ENCODE data around the gene SECTM1.

SECTM1 gene

DNA sequence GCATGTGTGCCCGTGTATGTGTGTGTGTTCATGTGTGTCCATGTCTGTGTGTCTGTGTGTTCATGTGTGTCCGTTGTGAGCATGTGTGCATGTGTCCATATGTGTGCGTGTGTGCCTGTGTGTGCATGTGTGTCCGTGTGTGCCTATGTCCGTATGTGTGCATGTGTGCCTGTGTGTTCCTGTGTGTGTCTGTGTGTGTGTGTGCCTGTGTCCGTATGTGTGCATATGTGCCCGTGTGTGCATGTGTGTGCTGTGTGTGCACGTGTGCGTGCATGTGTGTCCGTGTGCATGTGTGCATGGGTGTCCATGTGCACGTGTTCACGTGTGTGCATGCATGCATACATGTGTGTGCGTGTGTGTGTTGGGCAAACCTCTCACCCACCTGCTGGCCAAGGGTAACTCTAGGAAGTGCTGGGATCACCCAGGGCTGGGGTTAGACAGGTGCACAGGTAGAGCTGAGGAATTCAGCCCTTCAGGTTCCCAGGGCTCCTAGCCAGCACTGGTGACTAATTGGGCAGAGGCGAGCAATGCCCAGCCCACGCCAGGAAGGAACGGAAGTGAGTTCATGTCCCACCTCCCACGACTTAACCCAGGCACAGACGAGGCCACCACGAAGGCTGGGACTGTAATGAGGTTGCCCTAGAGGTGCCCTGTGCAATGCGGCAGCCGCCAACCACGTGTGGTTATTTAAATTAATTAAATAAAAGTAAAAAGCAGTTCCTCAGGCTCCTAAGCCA is 51.9 kb downstream of the SECTM1 start:
- TF ChIP-seq, protein P1, sequence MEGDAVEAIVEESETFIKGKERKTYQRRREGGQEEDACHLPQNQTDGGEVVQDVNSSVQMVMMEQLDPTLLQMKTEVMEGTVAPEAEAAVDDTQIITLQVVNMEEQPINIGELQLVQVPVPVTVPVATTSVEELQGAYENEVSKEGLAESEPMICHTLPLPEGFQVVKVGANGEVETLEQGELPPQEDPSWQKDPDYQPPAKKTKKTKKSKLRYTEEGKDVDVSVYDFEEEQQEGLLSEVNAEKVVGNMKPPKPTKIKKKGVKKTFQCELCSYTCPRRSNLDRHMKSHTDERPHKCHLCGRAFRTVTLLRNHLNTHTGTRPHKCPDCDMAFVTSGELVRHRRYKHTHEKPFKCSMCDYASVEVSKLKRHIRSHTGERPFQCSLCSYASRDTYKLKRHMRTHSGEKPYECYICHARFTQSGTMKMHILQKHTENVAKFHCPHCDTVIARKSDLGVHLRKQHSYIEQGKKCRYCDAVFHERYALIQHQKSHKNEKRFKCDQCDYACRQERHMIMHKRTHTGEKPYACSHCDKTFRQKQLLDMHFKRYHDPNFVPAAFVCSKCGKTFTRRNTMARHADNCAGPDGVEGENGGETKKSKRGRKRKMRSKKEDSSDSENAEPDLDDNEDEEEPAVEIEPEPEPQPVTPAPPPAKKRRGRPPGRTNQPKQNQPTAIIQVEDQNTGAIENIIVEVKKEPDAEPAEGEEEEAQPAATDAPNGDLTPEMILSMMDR (IDR thresholded peaks at IDR 0.05; ENCODE audit: borderline replicate concordance, control extremely low read depth, extremely low read depth, insufficient read depth, missing control alignments), result no peak
- DNase-seq (ENCODE audit: low spot score), result no peak
- in situ Hi-C loops (cut with MboI; ENCODE audit: low sequenced_read_pairs, unreplicated experiment), result no loop called here

DNA sequence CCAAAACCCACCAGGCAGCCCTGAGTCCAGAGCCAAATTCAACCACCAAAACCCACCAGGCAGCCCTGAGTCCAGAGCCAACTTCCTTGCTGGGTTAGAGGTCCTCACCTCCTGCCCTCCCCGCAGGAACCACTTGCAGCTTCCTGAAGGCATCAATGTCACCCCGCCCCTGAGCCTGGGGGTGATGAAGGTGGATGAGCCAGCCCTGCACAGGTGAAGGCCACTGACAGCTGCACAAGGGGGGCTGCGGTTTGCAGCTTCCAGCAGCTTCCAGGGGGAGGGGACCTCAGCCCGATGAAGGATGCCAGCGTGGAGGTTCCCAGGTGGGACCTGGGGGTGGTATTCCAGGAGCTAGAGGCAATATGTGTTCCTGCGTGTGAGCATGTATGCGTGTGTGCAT is 52.5 kb downstream of the SECTM1 start:
- in situ Hi-C loops (cut with MboI; ENCODE audit: low sequenced_read_pairs, unreplicated experiment), result no loop called here
- TF ChIP-seq, protein P1 (IDR thresholded peaks at IDR 0.05; ENCODE audit: borderline replicate concordance, control extremely low read depth, extremely low read depth, insufficient read depth, missing control alignments), result no peak
- DNase-seq (ENCODE audit: low spot score), result no peak

DNA sequence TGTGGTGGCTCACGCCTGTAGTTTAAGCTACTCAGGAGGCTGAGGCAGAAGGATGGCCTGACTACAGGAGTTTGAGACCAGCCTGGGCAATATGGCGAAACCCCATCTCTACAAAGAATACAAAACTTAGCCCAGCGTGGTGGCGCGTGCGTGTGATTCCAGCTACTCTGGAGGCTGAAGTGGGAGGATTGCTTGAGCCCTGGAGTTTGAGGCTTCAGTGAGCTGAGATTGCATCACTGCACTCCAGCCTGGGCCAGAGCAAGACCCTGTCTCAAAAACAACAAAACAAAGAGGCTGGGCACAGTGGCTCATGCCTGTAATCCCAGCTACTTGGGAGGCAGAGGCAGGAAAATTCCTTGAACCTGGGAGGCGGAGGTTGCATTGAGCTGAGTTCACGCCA is 53.0 kb downstream of the SECTM1 start:
- in situ Hi-C loops (cut with MboI; ENCODE audit: low sequenced_read_pairs, unreplicated experiment), result no loop called here
- TF ChIP-seq, protein P1 (IDR thresholded peaks at IDR 0.05; ENCODE audit: borderline replicate concordance, control extremely low read depth, extremely low read depth, insufficient read depth, missing control alignments), result no peak

DNA sequence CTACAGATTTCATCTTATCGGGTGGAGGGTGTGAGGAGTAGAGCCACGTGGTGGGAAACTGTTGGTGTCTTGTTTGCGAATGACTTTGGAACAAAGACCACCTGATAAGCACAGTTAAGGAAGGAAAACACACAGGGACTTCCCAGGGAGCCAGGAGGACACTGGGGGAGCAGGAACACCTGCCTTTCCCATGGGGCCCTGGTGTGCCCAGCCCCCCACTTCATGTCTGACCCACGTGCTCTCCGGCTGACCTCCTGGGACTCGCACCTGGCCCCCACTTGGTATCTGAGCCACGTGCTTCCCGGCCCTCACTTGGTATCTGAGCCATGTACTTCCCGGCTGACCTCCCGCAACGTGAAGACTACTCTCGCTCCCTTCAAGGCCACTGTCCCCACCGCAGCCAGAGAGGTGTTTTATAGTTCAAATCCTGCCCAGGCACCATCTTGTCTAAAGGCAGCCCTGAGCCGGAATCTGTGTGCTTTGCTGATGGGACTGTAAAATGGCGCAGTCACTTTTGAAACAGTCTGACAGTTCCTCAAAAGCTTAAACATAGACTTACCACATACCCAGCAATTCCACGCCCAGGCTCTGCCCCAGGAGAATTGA is 54.7 kb downstream of the SECTM1 start:
- DNase-seq (ENCODE audit: low spot score), result no peak
- TF ChIP-seq, protein P1 (IDR thresholded peaks at IDR 0.05; ENCODE audit: borderline replicate concordance, control extremely low read depth, extremely low read depth, insufficient read depth, missing control alignments), result no peak
- in situ Hi-C loops (cut with MboI; ENCODE audit: low sequenced_read_pairs, unreplicated experiment), result no loop called here

More for the DNA sequence above, 53.0 kb downstream of the SECTM1 start:
- DNase-seq (ENCODE audit: low spot score), result no peak

DNA sequence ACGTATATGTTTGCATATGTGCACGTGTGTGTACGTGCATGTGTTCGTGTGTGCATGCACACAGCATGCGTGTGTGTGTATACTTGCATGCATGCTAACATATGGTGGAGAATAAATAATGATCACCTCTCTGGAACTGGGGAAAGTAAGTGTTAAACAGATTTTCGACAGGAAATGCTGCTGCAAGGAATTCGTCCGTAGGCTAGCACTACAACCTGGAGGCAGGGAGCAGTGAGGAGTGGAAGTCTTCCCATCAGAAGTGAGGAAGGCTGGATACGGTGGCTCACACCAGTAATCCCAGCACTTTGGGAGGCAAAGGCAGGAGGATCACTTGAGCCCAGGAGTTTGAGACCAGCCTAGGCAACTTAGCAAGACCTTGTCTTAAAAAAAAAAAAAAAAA is 55.3 kb downstream of the SECTM1 start:
- in situ Hi-C loops (cut with MboI; ENCODE audit: low sequenced_read_pairs, unreplicated experiment), result no loop called here
- TF ChIP-seq, protein P1 (IDR thresholded peaks at IDR 0.05; ENCODE audit: borderline replicate concordance, control extremely low read depth, extremely low read depth, insufficient read depth, missing control alignments), result no peak
- DNase-seq (ENCODE audit: low spot score), result no peak

DNA sequence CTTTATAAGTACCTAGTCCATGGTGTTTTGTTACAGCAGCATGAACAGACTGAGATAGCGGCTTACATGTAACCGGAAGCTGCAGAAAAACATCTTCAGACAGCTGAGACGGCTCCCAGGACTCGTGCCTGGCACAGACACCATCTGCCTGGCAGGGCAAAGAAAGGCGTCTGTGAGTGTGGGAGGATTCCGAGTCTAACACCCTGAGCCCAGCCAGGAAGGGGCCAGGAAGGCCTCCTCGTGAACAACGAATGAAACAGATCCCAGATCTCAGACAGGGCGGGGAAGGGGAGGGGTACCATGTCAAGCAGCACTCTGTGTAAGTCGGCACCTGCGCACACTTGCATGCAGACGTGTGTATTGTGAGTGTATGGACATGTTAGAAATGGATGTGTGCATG is 55.7 kb downstream of the SECTM1 start:
- DNase-seq (ENCODE audit: low spot score), result no peak
- in situ Hi-C loops (cut with MboI; ENCODE audit: low sequenced_read_pairs, unreplicated experiment), result no loop called here
- TF ChIP-seq, protein P1 (IDR thresholded peaks at IDR 0.05; ENCODE audit: borderline replicate concordance, control extremely low read depth, extremely low read depth, insufficient read depth, missing control alignments), result no peak
